ENCODE measurements around the gene SLC8B1.

Gene SLC8B1

DNA sequence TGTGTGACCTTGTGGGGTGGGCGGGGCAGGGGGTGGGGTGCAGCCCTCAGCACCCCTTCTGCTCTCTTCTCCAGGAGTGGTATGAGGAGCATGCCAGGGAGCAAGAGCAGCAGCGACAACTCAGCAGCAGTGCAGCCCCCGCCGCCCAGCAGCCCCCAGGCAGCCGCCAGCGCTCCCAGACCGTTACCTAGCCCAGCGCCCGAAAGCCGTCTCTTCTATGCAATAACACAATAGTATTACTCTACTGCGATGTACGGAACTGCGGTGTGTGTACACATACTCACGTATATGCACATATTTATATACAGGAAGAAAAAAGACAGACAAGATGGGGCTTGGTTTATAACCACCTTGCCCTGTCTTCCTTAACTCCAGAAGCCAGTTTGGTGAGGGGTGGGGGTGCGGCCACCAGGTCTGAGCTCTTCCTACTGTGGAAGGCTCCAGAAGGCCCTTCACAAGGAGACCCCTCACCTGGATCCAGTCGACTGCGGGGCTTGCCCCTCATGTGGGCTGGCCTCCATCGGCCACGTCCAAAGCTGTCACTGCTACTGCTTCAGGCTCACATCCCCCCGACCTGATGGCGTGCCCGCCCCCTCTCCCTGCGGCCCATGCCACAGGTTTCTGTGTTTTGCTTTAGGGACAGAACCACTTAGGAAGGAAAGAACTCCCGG lies 38.9 kb downstream of the SLC8B1 start:
- no peak for DNase-seq (ENCODE audit: low read depth in 2 of 2)

DNA sequence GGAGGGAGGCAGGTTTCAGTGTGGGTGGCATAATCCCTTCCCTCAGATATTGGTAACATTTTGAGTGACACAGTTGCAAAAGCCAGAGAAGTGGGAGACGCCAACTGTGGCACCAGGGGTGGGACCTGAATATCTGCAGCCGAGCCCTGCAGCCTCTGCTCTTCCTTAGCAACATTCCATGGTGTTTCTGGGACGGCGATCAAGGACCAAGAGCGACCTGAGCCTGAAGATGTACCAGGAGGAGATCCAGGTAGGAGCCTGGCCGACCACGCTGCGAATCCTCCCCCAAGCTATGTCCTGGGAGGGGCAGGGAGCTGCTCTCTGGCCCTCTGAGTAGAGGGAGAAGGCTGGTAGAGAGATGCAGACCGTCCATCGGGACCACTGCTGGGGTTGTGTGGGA lies 41.8 kb downstream of the SLC8B1 start:
- no peak for DNase-seq (ENCODE audit: low read depth in 2 of 2)

DNA sequence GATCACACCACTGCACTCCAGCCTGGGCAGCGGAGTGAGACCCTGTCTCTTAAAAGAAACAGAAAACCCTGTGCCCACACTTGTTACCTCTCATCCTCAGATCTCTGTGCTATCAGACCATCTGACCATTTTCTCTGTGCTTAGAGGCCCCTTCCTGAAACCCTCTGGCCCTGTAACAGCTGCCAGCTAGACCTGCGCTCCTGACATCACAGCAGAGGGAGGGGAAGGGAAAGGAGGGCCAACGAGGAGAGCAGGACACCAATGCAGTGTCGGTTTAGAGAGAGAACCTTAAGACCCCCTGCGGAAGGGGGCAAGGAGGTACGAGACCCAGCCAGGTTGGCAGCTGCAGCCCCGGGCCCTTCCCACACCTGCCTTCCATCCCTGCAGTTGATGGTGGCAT lies 42.4 kb downstream of the SLC8B1 start:
- no peak for DNase-seq (ENCODE audit: low read depth in 2 of 2)

DNA sequence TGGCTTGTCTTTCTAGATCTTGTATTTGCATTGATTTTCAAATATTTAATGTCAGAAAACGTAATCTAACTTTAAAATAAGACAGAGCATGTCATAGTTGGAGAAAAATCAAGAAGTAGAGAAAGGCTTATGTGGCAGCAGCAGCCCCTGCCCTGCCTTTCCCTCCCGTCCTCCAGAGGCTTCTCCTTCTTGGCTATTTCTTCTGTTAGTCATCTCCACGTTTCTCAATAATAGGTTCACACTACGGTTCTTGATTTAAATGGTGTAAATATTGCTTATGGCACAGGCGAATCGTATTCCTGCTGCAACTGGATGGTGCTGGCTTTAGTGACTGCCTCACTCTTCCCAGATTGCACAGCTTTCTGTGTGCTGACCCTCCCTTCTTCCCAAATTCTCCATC lies 42.8 kb downstream of the SLC8B1 start:
- no peak for DNase-seq (ENCODE audit: low read depth in 2 of 2)

DNA sequence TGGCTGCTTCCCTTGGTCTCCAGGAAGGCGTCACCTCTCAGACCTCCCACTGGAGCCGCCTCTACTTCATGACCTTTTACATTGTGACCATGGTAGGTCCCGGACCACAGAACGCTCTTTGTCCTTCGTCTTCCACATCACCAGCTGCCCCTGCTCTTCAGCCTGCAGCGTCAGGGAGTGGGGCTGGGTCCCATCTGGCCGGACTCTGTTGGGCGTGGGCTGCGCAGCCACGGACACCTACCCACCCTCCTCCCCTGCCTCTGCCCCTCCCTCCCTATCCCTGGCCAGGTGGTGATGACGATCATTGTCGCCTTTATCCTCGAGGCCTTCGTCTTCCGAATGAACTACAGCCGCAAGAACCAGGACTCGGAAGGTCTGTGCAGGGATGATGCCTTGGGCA lies 43.3 kb downstream of the SLC8B1 start:
- DNase-seq (ENCODE audit: low read depth in 2 of 2), result no peak

DNA sequence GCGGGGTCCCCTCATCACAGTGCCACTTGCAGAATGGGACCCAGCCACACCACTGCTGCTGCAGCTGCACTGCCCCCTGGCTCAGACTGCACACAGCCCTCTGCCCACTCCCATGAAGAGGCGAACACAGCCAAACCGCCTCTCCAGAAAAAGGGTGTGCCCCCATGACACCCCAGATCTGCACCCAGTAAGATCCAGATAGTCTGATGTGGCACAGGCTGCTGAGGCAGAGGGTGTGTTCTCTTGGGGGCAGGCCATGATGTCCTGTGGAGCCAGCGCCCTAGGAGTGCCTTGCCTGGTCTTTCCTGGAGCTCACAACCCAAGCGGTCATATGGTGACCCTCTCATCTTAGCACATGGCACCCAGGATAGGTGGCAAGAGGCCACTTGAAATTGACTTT lies 44.4 kb downstream of the SLC8B1 start:
- DNase-seq (ENCODE audit: low read depth in 2 of 2), result no peak

DNA sequence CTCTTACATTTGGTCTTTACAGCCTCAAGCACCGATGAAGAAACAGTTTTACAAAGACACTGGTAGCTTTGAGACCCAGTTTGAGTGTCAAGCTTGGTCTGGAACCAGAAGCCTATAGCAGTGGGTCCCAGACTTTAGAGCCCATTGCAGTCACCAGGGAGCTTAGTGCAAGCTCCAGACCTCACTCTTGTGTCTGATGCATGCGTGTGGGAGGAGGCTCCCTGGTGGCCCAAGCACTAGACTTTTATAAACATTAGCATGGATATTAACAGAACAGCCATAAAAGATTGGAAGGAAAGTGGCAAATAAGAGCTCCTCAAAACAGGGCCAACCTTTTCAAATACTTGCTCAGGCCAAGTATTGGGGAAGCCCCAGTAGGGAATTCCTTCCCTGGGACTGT lies 45.5 kb downstream of the SLC8B1 start:
- no peak for DNase-seq (ENCODE audit: low read depth in 2 of 2)

DNA sequence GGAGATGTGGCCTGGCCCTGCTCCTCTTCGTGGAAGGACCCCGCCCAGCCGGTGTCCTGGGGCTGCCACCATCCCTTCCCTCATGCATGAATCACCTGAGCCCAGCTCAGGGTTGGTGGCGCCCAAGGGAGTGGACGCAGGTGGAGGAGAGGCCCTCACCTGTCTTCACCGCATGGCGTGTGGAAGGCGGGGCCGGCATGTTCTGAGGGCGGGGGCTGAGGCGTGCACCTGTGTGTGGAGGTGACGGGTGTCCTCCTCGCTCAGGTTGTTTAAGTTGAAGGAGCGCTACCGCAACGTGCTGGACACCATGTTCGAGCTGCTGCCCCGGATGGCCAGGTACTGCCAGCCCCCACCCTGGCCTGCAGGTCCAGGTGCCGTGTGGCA lies 47.0 kb downstream of the SLC8B1 start:
- DNase-seq (ENCODE audit: low read depth in 2 of 2), result no peak

DNA sequence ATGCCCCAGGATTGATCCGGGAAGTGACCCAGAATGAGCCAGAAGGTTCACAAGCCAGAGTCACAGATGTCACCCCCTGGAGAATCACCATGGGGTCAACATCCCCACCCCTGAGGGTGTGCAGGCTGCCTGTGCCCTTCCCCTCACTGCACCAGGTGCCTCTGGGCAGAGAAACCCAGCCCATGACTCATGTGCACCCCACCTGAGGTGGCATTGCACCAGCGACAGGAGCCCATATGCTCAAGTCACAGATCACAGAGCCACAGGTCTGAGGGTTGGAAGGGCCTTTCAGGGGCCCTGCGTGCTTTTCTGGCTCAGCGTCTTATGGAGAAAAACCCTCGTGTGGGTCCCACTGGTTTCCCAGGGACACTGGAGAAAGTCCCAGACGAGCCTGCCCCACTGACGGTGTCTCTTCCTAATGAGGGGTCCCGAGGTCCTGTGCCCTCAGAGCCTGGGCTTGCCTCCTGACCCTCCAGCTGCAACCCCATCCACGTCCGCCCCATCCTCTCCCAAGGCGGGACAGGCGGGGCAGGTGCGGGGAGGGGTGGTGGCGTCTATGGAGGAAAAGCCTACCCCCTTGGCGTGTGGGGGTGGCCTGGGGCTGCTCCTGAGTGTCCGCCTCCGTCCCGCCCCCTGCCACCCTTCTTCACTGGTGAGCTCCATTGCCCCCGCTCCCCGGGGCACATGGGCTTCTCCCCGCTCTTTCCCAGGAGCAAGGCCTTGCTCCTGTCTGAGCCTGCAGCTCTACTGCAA lies 47.6 kb downstream of the SLC8B1 start:
- DNase-seq (ENCODE audit: low read depth in 2 of 2), result no peak

DNA sequence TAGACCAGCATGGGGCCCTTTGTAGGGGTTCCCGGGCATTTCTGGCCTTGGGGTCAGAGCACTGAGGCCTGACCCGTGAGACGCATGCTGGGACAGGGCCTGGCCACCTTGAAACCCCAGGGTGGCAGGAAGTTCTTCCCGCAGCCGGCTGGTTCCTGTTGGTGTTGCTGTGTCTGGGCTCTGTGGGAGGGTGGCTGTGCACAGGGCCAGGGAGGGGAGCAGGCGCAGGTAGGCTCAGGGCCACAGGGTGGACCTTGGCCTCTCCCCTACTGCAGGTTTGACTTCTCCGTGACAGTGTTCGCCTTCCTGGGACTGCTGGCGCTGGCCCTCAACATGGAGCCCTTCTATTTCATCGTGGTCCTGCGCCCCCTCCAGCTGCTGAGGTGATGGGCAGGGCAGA lies 48.2 kb downstream of the SLC8B1 start:
- no peak for DNase-seq (ENCODE audit: low read depth in 2 of 2)

DNA sequence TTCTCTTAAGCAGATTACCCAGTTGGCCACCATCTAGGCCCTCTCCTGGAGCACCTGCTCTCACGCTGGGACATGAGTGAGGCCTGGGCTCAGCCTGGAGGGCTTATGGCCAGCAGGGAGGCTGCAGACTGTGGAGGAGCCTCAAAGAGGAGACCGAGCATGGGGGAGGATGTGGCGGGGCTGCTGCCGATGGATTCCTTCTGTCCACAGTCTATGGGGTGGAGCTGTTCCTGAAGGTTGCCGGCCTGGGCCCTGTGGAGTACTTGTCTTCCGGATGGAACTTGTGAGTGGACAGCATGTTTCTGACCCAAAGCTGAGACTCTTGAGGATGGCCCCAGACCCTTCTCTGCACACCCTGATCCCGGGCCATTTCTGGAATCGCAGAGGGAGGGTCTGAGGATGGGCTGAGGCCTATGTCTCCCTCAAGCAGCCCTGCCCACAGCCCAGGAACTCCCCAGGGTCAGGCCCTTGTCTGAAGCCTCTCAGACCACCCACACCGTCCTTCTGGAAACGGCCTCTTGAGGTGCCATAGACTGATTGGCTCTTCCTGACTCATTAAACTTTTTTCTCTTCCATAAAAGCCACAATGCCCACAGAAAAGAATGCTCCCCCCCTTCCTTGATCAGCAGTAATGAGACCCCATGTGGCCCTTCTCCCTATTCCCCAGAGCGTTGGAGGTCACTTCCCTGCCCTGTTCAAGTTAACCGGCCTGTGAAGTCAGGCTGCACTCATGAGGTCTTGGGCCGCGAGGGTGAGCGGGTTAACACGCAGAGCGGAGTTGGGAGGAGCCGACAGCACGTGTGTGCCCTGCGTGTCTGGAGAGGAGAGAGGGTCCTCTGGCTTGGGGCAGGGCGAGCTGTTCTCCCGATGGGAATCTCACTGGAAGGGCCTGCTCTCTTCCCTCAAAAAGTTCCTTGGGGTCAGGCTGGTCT lies 49.0 kb downstream of the SLC8B1 start:
- DNase-seq (ENCODE audit: low read depth in 2 of 2), result no peak

DNA sequence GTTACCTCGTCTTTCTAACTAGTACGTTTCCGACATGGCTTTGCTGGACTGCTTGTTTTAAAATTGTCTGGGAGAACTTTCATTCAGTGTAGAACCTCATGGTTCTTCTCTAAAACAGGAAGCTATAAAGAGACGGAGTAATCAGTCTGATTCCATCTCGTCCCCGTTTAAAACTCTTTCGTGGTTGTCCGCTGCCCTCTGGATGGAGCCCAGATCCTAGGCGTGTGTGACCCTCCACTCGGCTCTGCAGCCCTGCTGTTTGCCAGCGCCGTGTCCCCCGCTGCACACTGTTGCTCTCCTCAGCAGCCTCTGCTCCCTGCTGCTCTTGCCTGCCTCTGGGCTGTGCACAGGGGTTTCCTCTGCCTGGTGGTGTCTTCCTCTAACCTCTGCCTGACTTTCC lies 50.2 kb downstream of the SLC8B1 start:
- no peak for DNase-seq (ENCODE audit: low read depth in 2 of 2)

DNA sequence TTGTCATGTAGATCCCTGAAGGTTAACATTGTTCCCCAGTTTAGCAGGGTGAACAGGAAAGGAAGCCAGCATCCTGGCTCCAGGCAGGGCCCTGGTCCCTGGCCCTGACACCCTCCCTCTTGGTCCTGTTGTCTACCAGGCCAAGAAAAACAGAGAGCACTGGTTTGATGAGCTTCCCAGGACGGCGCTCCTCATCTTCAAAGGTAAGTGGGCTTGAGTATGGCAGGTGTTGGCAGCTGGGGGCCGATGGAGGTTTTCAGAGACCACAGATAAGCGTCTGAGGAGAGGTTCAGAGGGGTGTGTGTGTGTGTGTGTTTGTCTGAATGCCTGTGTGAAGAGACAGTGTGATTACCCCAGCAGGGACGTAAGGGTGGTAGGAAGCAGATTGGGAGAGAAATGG lies 56.3 kb downstream of the SLC8B1 start:
- no peak for DNase-seq (ENCODE audit: low read depth in 2 of 2)

DNA sequence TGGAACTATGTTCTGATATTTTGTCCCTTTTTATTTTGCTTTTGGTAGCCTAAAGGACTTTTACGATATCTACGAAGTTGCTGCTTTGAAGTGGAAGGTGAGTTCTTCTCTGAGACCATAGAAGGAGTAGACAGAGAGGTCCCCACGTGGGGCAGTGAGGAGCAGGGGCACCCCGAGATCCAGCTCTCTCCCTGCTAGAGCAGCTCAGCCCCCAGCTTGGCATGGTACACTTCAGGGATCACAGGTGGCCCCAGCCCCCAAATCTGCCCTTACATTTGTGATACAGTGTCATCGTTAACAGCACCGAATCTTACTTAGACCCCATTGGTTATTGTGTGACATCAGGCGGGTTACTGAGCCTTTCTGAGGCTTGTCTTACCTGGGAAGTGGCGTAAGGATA lies 56.8 kb downstream of the SLC8B1 start:
- DNase-seq (ENCODE audit: low read depth in 2 of 2), result no peak

DNA sequence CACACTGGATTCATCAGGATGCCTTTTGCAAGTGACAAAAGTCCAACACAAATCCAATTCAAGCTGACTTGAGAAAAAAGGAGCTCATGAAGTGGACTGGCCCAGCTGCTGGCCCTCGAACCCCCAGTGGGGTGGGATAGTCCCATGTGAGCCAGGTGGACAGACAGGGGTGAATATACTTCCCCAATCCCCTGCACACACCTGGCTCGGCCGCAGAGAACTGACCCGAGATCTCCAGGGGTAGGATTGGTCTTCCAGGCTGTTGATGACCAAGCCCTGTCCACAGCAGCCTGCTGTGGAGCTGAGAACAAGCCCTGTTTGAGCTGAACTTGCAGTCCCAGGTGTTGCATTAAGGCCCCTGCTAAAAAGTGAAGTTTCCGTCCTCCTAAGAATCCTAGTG lies 57.4 kb downstream of the SLC8B1 start:
- no peak for DNase-seq (ENCODE audit: low read depth in 2 of 2)

DNA sequence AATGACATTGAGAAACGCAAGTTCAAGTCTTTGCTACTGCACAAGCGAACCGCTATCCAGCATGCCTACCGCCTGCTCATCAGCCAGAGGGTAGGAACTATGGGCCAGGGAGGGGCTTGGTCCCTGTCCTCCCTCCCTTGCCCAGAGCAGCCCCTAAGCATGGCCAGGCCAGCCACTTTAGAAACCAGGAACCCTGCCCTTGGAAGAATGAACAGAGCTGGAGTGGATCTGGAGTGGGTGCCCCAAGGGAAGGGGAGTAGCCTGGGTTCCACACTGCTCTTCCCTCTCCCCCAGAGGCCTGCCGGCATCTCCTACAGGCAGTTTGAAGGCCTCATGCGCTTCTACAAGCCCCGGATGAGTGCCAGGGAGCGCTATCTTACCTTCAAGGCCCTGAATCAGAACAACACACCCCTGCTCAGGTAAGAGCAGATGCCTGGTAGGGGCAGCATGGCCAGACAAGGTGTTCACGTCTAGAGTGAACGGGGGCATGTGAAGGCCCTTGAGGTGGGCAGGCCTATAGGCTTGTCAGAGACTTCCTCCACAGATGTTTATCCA lies 57.9 kb downstream of the SLC8B1 start:
- DNase-seq (ENCODE audit: low read depth in 2 of 2), result no peak

DNA sequence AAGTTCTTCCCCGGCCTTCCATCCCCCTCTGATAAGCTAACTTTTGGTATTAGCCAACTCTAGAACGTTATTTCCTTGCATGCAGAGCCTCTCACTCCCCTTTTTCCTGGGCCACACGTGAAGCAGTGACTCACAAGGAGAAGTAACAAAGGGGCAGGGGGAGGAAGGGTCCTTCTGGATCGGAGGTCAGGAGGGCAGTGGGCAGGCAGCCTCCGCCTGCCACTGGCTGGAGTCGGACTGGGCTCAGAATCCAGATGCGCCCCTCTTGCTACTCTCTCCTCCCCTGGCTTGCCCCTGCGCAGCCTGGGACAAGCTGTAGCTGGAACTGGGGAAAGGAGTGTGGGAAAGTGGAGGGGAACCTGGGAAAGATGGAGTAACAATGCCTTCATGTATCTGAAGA lies 58.6 kb downstream of the SLC8B1 start:
- no peak for DNase-seq (ENCODE audit: low read depth in 2 of 2)

DNA sequence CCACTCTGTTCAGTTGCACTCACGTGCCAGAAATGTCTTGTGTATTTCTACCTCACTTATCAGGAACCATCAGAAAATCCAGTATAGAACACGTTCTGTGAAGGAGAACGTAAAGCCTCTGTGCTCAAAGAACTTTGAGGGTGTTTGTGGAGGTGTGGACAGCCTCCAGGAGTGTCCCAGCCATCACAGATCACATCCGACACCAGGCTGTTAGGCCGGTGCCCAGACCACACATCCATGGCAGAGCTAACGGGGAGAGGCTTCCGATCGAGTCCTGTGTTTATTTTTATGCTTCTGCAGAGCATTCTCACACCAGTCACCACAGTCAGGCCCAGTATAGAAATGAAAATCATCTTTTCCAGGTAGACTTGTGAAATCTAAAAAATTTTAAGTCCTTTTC lies 60.1 kb downstream of the SLC8B1 start:
- DNase-seq (ENCODE audit: low read depth in 2 of 2), result no peak

DNA sequence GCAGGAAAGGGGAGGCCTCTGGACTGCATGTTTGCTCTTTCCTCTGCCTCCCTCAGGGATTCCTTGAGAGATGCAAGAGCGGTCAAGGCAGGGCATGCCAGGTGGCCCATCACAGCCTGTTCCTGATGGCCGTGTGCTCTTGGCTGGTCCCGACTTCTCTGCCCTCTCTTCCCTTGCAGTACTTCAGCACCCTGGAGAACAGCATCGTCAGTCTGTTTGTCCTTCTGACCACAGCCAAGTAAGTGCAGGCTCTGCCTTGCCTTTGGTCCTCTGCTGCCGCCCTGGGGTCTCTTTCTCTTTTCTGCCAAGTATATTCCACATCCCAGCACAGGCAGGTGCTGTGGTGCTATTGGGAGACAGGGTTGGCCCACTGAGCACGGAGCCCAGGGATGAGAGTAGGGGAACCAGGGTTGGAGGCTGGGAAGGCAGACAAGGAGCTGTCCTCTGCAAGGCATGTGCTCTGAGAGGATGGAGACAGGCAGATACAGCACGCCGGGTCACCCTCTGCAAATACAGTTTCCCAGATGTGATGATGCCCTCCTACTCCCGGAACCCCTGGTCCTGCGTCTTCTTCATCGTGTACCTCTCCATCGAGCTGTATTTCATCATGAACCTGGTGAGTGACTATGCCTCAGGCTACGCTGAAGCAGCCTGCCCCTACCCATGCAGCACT lies 61.7 kb downstream of the SLC8B1 start:
- no peak for DNase-seq (ENCODE audit: low read depth in 2 of 2)

DNA sequence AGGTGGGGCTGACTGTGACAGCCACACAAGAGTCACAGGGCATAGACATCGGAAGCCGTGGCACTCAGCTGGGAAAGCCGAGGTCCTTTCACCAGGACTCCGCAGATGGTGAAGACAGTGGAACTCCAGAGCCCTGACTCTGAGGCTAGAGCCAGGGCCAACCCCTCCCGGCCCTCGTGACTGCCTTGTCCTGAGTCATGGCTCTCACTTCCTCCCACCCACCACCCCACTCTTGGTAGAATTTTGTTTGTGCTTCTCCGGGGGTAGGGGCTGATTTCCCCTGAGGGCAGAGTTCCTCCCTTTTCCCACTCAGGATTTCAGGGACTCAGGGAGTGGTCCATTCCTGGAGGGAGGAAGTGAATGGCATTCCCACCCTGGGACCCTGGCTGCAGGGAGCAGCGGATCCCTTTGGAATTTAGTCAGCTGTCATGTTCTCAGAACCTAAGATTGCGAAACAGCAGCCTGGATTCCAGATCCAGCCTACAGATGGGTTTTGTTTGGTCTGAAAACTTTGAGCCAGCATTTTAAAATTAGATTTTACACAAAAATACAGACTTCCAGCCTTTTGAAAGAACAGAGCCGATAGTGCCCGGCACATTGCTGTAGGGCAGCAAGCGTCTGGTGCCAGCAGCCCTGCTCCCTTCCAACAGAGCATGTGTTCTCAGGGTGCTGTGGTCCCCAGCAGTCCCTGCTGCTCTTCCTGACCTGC lies 62.9 kb downstream of the SLC8B1 start:
- peak in 1 of 2 donors; percentile 12 for DNase-seq (ENCODE audit: low read depth in 2 of 2)

DNA sequence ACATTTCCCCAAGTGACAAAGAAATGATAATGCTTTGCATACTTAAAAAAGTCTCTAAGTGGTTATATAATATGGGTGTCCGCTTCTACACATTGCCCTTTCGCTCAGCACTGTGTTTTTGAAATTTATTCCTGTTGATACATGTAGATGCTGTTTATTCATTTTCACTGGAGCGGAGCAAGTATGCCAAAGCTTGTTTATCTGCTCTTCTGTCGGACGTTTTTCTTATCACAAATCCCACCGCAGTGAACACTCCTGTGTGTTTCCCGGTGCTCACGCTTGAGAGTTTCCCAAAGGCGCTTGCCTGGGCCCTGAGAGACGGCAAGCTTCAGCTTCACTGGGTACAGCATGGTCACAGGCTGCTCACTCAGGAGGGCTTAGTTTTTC lies 63.5 kb downstream of the SLC8B1 start:
- no peak for DNase-seq (ENCODE audit: low read depth in 2 of 2)
